ENCODE results near the gene FARS2.

DNA sequence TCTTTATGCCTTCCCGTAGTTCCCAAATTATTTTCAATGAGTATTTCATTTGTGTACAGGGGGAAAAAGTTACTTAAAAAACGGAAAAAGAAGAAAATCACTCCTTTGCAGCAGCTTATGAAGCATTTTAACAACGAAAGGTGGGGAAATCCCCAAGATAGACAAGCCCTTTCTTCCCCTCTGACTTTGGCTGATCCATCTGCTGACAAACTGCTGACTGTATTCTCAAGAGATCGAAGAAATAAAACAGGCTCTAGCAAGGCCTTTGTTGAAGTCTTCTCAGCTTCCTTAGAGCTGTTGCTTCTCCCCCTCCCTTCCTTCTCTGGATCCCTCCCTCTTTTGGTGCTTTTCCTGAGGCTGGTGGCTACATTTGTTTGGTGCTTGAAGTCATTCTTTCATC is 420.2 kb downstream of the FARS2 start:
- TF ChIP-seq CTCF (IDR thresholded peaks at IDR 0.05; ENCODE audit: extremely low read depth in 1 of 2, insufficient read depth in 1 of 2, low read depth in 1 of 2, low read length in 2 of 2) = no peak
- no peak for TF ChIP-seq EZH2 (IDR thresholded peaks at IDR 0.05; ENCODE audit: borderline replicate concordance, low read depth, low read length, severe bottlenecking)
- no peak for TF ChIP-seq MAX (IDR thresholded peaks at IDR 0.05; ENCODE audit: insufficient read depth, insufficient read length)
- TF ChIP-seq POLR2A (IDR thresholded peaks at IDR 0.05; ENCODE audit: low read depth, low read length) = no peak
